HFFc6 (cell line): ENCODE results near the gene PLCB2. TPM values are rescaled to one million over a fixed set of nuclear protein-coding genes. Genes with fewer than 3 reads are reported as not detected.

Experiments used
- DNase-seq: peaks from one replicate; pipeline ENCODE4 v3.0.0-alpha.2; 2018
- H3K27ac Mint-ChIP-seq: 2 replicates; pipeline ENCODE4 v1.8.0; 2020; ENCODE audit warnings: mild to moderate bottlenecking, mixed read lengths
- H3K27me3 Mint-ChIP-seq: 2 replicates; pipeline ENCODE4 v1.8.0; 2021; ENCODE audit warnings: mild to moderate bottlenecking, moderate library complexity, mixed read lengths; ENCODE audit not compliant: insufficient read depth
- H3K36me3 Mint-ChIP-seq: 2 replicates; pipeline ENCODE4 v1.8.0; 2021; ENCODE audit warnings: low read depth, mixed read lengths
- H3K4me1 Mint-ChIP-seq: 2 replicates; pipeline ENCODE4 v1.8.0; 2020; ENCODE audit warnings: low read depth, mixed read lengths
- H3K4me3 Mint-ChIP-seq: 2 replicates; pipeline ENCODE4 v1.8.0; 2020; ENCODE audit warnings: mild to moderate bottlenecking, moderate library complexity, mixed read lengths
- H3K9me3 Mint-ChIP-seq: 2 replicates; pipeline ENCODE4 v1.8.0; 2020; ENCODE audit warnings: mild to moderate bottlenecking, mixed read lengths
- CTCF ChIP-seq: fragments of 200-600 bp; sonication (generic); IDR thresholded peaks from 2 replicates; pipeline ENCODE4 v1.5.0; 2021; ENCODE audit warnings: antibody characterized with exemption, mild to moderate bottlenecking
- total RNA-seq, 6 experiments: library from RNA; stranded (reverse); fragmentation: NEBNext Ultra II Directional; extraction: Animal tissue kit (Norgen Biotek cat#: 25700); gene quantifications; 2 replicates in 1 of 6; 3 replicates in 5 of 6; pipeline ENCODE4 v1.2.3, GENCODE V29; 2021

PLCB2 gene
- total RNA-seq, 6 experiments from 2014 or later: 0.12 to 1.0 (median 0.48) TPM

- no peak for DNase-seq
- Mint-ChIP-seq H3K36me3 (no peaks in the 10 kb centered on the region), H3K4me3 (no peak overlapping the region), H3K27ac (no peak overlapping the region), H3K4me1 (peaks cover 16% of the 10 kb centered on the region), H3K27me3 (peaks cover 53% of the 10 kb centered on the region), H3K9me3 (no peaks in the 10 kb centered on the region)
- TF ChIP-seq CTCF: no peak
Observed at GRCh38 chr15:40250304-40250656, 57.5 kb downstream of the PLCB2 start.

- Mint-ChIP-seq H3K27ac (peak overlapping the region; percentile 14), H3K4me3 (0 out of 2 replicates have a peak overlapping the region, but pooled peaks have one; percentile 17), H3K4me1 (peaks cover 16% of the 10 kb centered on the region), H3K36me3 (no peaks in the 10 kb centered on the region), H3K9me3 (no peaks in the 10 kb centered on the region), H3K27me3 (peaks cover 59% of the 10 kb centered on the region)
- TF ChIP-seq CTCF: no peak
- DNase-seq: peak; percentile 84
Observed at GRCh38 chr15:40249477-40250303, 58.0 kb downstream of the PLCB2 start.

GRCh38 chr15:40248006-40248783 lies 59.5 kb downstream of the PLCB2 start:
- H3K36me3 Mint-ChIP-seq: no peaks in the 10 kb centered on the region
- no peaks in the 10 kb centered on the region for H3K9me3 Mint-ChIP-seq
- no peak for DNase-seq
- H3K27ac Mint-ChIP-seq: no peak overlapping the region
- H3K4me1 Mint-ChIP-seq: peaks cover 19% of the 10 kb centered on the region
- TF ChIP-seq CTCF: no peak
- no peak overlapping the region for H3K4me3 Mint-ChIP-seq
- H3K27me3 Mint-ChIP-seq: peaks cover 56% of the 10 kb centered on the region

GRCh38 chr15:40247406-40247971 lies 60.2 kb downstream of the PLCB2 start:
- Mint-ChIP-seq H3K4me3 (no peak overlapping the region), H3K4me1 (peaks cover 26% of the 10 kb centered on the region), H3K9me3 (no peaks in the 10 kb centered on the region), H3K27me3 (peaks cover 54% of the 10 kb centered on the region), H3K36me3 (no peaks in the 10 kb centered on the region), H3K27ac (no peak overlapping the region)
- DNase-seq: no peak
- TF ChIP-seq CTCF: no peak

- Mint-ChIP-seq H3K4me1 (peaks cover 27% of the 10 kb centered on the region), H3K27ac (no peak overlapping the region), H3K27me3 (peaks cover 51% of the 10 kb centered on the region), H3K4me3 (no peak overlapping the region), H3K36me3 (no peaks in the 10 kb centered on the region), H3K9me3 (no peaks in the 10 kb centered on the region)
- no peak for DNase-seq
- no peak for TF ChIP-seq CTCF
Observed at GRCh38 chr15:40246496-40247280, 61.0 kb downstream of the PLCB2 start.
